ENCODE results near the gene COG3. TPM values are rescaled to one million over a fixed set of nuclear protein-coding genes. Genes with fewer than 3 reads are reported as not detected.

COG3 gene
- total and polyA plus RNA-seq, 10 of the 15 experiments (the other 5 are each of a cell fraction or from before 2014, with no cell fraction given) = 6.1 to 35.1 (median 22.6) TPM

DNA sequence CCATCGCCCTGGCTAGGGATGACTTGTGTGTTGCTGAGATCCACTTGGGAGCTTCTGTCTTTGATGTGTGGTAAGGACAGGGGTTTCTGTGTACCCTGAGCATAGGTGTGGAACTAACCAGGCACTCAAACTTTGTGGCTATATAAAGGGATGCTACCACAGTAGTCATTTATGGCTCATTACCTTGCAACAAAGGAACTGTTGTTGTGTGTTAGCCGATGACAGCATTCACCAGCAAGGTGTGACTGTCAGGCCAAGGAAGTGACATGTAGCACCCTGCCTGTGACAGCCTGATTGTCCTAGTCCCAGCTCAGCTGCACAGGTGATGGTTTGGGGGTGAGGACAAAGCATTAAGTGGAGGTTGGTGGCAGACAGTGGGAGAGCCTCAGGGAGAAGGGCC, 73.6 kb downstream of the COG3 start (continued):
- peak in 1 of 2 experiments; percentile 51; a peak in 1 of 4 replicates for TF ChIP-seq BHLHE40 (IDR thresholded peaks at IDR 0.05; ENCODE audit: borderline replicate concordance in 1 of 2, low read depth in 2 of 2, low read length in 1 of 2)
- TF ChIP-seq TBL1XR1 (IDR thresholded peaks at IDR 0.05; ENCODE audit: low read depth, low read length) = no peak
- no peak for TF ChIP-seq NFYA (IDR thresholded peaks at IDR 0.05; ENCODE audit: borderline replicate concordance, low read depth, low read length)
- TF ChIP-seq, protein P1, sequence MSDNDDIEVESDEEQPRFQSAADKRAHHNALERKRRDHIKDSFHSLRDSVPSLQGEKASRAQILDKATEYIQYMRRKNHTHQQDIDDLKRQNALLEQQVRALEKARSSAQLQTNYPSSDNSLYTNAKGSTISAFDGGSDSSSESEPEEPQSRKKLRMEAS (IDR thresholded peaks at IDR 0.05; ENCODE audit: low read depth, low read length) = no peak
- TF ChIP-seq FOXK2 (IDR thresholded peaks at IDR 0.05) = no peak
- TF ChIP-seq, protein P2, sequence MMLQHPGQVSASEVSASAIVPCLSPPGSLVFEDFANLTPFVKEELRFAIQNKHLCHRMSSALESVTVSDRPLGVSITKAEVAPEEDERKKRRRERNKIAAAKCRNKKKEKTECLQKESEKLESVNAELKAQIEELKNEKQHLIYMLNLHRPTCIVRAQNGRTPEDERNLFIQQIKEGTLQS (IDR thresholded peaks at IDR 0.05; ENCODE audit: borderline replicate concordance, extremely low read depth, low read depth, low read length) = no peak
- peak; percentile 40 for TF ChIP-seq MEF2B (IDR thresholded peaks at IDR 0.05; ENCODE audit: partially characterized antibody, poor library complexity, severe bottlenecking)
- TF ChIP-seq SIX5 (IDR thresholded peaks at IDR 0.05; ENCODE audit: low read depth, low read length, severe bottlenecking) = no peak
- TF ChIP-seq, protein P3, sequence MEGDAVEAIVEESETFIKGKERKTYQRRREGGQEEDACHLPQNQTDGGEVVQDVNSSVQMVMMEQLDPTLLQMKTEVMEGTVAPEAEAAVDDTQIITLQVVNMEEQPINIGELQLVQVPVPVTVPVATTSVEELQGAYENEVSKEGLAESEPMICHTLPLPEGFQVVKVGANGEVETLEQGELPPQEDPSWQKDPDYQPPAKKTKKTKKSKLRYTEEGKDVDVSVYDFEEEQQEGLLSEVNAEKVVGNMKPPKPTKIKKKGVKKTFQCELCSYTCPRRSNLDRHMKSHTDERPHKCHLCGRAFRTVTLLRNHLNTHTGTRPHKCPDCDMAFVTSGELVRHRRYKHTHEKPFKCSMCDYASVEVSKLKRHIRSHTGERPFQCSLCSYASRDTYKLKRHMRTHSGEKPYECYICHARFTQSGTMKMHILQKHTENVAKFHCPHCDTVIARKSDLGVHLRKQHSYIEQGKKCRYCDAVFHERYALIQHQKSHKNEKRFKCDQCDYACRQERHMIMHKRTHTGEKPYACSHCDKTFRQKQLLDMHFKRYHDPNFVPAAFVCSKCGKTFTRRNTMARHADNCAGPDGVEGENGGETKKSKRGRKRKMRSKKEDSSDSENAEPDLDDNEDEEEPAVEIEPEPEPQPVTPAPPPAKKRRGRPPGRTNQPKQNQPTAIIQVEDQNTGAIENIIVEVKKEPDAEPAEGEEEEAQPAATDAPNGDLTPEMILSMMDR (IDR thresholded peaks at IDR 0.05 in 2 of 3, conservative IDR thresholded peaks at IDR 0.05 in 1 of 3; ENCODE audit: control insufficient read depth in 2 of 3, extremely low read depth in 1 of 3, insufficient read depth in 1 of 3, low read depth in 3 of 3, low read length in 3 of 3) = no peak
- TF ChIP-seq, protein P4, sequence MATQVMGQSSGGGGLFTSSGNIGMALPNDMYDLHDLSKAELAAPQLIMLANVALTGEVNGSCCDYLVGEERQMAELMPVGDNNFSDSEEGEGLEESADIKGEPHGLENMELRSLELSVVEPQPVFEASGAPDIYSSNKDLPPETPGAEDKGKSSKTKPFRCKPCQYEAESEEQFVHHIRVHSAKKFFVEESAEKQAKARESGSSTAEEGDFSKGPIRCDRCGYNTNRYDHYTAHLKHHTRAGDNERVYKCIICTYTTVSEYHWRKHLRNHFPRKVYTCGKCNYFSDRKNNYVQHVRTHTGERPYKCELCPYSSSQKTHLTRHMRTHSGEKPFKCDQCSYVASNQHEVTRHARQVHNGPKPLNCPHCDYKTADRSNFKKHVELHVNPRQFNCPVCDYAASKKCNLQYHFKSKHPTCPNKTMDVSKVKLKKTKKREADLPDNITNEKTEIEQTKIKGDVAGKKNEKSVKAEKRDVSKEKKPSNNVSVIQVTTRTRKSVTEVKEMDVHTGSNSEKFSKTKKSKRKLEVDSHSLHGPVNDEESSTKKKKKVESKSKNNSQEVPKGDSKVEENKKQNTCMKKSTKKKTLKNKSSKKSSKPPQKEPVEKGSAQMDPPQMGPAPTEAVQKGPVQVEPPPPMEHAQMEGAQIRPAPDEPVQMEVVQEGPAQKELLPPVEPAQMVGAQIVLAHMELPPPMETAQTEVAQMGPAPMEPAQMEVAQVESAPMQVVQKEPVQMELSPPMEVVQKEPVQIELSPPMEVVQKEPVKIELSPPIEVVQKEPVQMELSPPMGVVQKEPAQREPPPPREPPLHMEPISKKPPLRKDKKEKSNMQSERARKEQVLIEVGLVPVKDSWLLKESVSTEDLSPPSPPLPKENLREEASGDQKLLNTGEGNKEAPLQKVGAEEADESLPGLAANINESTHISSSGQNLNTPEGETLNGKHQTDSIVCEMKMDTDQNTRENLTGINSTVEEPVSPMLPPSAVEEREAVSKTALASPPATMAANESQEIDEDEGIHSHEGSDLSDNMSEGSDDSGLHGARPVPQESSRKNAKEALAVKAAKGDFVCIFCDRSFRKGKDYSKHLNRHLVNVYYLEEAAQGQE (IDR thresholded peaks at IDR 0.05; ENCODE audit: low read depth, low read length) = no peak
- no peak for TF ChIP-seq HCFC1 (IDR thresholded peaks at IDR 0.05; ENCODE audit: low read length)
- no peak for TF ChIP-seq CEBPB (IDR thresholded peaks at IDR 0.05; ENCODE audit: borderline replicate concordance in 1 of 2, low read depth in 2 of 2, low read length in 2 of 2)
- peak; percentile 16; the same call in 1 of the 2 replicates for TF ChIP-seq POLR2A (IDR thresholded peaks at IDR 0.05; ENCODE audit: low read depth, low read length)
- peak; percentile 67; the same call in 1 of the 2 replicates for TF ChIP-seq ATF7 (IDR thresholded peaks at IDR 0.05; ENCODE audit: low read depth)
- TF ChIP-seq, protein P5, sequence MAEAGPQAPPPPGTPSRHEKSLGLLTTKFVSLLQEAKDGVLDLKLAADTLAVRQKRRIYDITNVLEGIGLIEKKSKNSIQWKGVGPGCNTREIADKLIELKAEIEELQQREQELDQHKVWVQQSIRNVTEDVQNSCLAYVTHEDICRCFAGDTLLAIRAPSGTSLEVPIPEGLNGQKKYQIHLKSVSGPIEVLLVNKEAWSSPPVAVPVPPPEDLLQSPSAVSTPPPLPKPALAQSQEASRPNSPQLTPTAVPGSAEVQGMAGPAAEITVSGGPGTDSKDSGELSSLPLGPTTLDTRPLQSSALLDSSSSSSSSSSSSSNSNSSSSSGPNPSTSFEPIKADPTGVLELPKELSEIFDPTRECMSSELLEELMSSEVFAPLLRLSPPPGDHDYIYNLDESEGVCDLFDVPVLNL (IDR thresholded peaks at IDR 0.05; ENCODE audit: low read depth, low read length) = no peak
- TF ChIP-seq MTA3 (IDR thresholded peaks at IDR 0.05; ENCODE audit: borderline replicate concordance, low read length) = no peak
- TF ChIP-seq KAT2A (conservative IDR thresholded peaks at IDR 0.05; ENCODE audit: control insufficient read depth, low read depth, low read length) = no peak
- no peak for TF ChIP-seq BACH1 (IDR thresholded peaks at IDR 0.05; ENCODE audit: borderline replicate concordance)
- TF ChIP-seq ZNF622 (IDR thresholded peaks at IDR 0.05) = no peak
- TF ChIP-seq MTA2 (IDR thresholded peaks at IDR 0.05; ENCODE audit: low read depth) = peak; percentile 74
- TF ChIP-seq, protein P6, sequence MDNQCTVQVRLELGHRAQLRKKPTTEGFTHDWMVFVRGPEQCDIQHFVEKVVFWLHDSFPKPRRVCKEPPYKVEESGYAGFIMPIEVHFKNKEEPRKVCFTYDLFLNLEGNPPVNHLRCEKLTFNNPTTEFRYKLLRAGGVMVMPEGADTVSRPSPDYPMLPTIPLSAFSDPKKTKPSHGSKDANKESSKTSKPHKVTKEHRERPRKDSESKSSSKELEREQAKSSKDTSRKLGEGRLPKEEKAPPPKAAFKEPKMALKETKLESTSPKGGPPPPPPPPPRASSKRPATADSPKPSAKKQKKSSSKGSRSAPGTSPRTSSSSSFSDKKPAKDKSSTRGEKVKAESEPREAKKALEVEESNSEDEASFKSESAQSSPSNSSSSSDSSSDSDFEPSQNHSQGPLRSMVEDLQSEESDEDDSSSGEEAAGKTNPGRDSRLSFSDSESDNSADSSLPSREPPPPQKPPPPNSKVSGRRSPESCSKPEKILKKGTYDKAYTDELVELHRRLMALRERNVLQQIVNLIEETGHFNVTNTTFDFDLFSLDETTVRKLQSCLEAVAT (IDR thresholded peaks at IDR 0.05) = no peak
- TF ChIP-seq RCOR1 (conservative IDR thresholded peaks at IDR 0.05; ENCODE audit: low read depth, low read length) = no peak
- no peak for TF ChIP-seq RELA (IDR thresholded peaks at IDR 0.05; ENCODE audit: borderline replicate concordance, partially characterized antibody)
